Ectodermal cell (in vitro differentiated cells): ENCODE data around the gene HOXB2.

Experiments used
- H3K27ac ChIP-seq: 2 replicates; pipeline ENCODE4 v1.7.0; 2013; ENCODE audit warnings: mild to moderate bottlenecking, low read depth, low read length; ENCODE audit not compliant: insufficient read depth, poor library complexity, severe bottlenecking
- H3K27me3 ChIP-seq: 2 replicates; pipeline ENCODE4 v1.7.0; 2013; ENCODE audit warnings: mild to moderate bottlenecking, low read length; ENCODE audit not compliant: insufficient read depth, control insufficient read depth, poor library complexity, severe bottlenecking
- H3K36me3 ChIP-seq: one replicate; pipeline ENCODE4 v1.7.0; 2013; ENCODE audit warnings: low read length; ENCODE audit not compliant: control insufficient read depth, insufficient read depth
- H3K4me1 ChIP-seq: one replicate; pipeline ENCODE4 v1.7.0; 2013; ENCODE audit warnings: low read length; ENCODE audit not compliant: control insufficient read depth, insufficient read depth
- H3K4me3 ChIP-seq: 2 replicates; pipeline ENCODE4 v1.7.0; 2013; ENCODE audit warnings: low read depth, low read length, control low read depth; ENCODE audit not compliant: insufficient read depth
- H3K9me3 ChIP-seq: 2 replicates; pipeline ENCODE4 v1.7.0; 2013; ENCODE audit warnings: mild to moderate bottlenecking, low read length, moderate library complexity; ENCODE audit not compliant: control insufficient read depth
- whole genome bisulfite sequencing, 2 experiments: methylation state at CpG; one replicate each; pipeline ENCODE4 v1.1.7; 2013; ENCODE audit warnings: missing lambda C conversion rate in 2 of 2; 5-methylcytosine and 5-hydroxymethylcytosine counted together

Gene HOXB2

DNA sequence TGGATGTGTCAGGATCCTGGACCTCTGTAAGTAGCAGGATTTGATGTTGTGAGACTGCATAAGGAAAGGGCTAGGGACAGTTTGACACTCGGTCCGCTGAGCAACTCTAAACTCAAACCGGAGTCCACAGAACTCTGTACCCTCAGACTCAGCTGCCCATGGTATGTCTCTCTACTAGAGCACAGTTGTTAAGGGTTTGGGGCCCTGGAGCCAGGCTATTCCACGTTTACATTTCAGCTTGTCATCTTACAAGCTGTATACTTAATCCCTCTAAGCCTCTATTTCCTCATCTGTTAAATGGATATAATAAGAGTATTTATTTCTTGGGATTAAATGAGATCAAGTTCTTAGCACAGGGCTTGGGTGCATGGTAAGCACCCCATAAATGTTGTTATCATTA, 42.0 kb downstream of the HOXB2 start:
- Histone ChIP-seq H3K4me3 (no peak overlapping the region), H3K9me3 (no peaks in the 10 kb centered on the region), H3K27ac (no peak overlapping the region), H3K4me1 (no peaks in the 10 kb centered on the region), H3K36me3 (no peaks in the 10 kb centered on the region), H3K27me3 (peaks cover 49% of the 10 kb centered on the region)
- WGBS, 2 experiments, result 88 to 93% methylated on average over 4 of the region's 4 CpGs

DNA sequence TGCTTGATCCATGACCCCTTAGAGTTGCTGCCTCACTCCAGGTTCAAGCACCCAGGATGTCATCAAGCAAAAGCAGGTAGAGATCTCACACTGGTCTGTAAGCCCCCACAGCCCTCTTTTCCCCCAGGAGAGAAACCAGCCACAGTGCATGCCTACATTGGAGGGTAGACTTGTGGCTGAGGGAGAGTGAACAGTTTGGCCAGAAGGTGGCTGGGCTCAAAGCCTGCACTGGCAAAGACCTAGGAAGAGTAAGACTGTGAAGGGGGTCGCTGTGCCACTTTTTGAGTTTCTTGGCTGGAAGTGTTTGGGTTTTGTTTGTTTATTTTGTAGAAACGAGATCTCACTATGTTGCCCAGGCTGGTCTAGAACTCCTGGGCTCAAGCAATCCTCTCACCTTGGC, 42.6 kb downstream of the HOXB2 start:
- no peak overlapping the region for H3K27ac ChIP-seq
- 85 to 96% methylated on average over 2 of the region's 2 CpGs for WGBS, 2 experiments
- H3K4me1 ChIP-seq, result no peaks in the 10 kb centered on the region
- H3K36me3 ChIP-seq, result no peaks in the 10 kb centered on the region
- H3K27me3 ChIP-seq, result peaks cover 54% of the 10 kb centered on the region
- no peaks in the 10 kb centered on the region for H3K9me3 ChIP-seq
- no peak overlapping the region for H3K4me3 ChIP-seq

DNA sequence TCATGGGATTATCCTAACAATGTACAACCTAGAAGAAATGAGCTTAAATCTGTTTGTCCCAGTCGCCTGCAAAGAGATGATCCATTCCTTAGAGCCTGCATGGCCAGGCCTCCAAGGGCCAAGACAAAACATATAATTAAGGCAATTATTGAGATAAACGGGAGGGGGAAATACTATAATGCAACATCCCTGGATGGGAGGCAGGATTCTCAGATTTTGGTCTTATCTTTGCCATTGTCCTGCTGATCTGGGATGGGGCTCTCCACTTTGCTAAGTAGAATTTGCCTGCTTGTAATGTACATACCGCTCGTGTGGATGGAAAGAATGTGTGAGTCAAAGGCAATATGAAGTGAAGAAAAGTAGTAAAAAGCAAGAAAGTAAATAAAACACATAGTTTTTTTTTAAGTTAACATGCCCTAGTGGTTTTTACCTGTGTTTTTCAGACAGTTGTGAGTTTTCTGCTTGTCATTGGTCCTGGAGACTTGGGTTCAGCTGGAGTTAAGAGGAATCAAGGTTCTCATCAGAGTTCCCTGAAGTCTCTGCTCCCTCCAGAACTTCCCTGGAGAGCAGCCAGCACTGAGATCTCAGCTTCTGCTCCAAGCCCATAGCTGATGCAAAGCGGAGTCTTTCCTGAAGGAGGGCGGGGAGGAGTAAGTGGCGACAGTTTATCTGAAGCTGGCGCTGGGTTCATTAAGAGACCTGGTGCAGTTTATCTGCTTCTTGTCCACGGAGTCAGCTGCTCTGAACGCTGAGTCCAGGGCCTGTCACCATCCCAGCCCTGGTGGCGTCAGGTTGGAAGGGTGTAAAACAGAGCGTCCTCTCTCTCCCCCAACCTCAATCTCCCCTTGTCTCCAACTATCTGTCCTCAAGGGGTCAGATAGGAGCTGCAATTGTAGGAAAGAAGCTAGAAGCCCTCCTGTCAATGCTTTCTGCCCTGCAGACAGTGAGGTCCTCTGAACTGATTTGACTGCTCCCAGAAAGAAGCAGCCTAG, 44.2 kb downstream of the HOXB2 start:
- 70 to 77% methylated on average over 10 to 12 of the region's 12 CpGs for WGBS, 2 experiments

DNA sequence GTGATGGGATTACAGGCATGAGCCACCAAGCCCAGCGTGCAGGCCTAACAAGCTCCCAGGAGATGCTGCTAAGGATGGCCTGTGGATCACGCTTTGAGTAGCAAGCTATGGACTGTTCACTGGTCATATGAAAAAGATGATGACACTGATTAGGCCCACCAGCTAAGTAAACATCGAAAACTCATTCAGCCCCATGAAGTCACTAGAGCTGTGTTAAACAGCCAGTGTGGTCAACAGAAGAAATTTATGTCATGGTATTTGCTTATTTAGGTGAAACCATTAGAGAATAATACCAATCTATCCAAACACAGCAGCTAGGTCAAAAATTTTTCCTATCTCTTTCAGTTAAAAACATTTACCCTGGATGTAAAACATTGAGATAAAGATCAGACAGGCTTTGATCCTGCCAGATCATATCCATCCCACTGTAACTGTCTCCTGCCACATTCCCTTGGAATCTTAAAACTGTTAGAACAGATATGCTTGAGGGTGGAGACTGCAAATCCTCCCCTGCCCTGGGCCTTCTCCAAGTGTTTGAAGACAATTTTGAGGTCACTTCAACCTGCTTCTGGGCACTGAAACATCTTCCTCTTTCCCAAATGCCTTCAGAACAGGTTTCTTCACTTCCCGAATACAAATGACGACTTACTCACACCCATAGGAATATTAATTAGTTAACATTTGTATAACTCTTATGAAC, 45.0 kb downstream of the HOXB2 start:
- Histone ChIP-seq H3K36me3 (no peaks in the 10 kb centered on the region), H3K27me3 (peaks cover 65% of the 10 kb centered on the region), H3K4me3 (no peak overlapping the region), H3K4me1 (no peaks in the 10 kb centered on the region), H3K9me3 (no peaks in the 10 kb centered on the region), H3K27ac (no peak overlapping the region)
- WGBS, 2 experiments, result 96 to 97% methylated on average over 3 to 4 of the region's 5 CpGs

More for the DNA sequence above, 44.2 kb downstream of the HOXB2 start:
- Histone ChIP-seq H3K4me3 (no peak overlapping the region), H3K27me3 (peaks cover 57% of the 10 kb centered on the region), H3K36me3 (no peaks in the 10 kb centered on the region), H3K27ac (no peak overlapping the region), H3K9me3 (no peaks in the 10 kb centered on the region), H3K4me1 (no peaks in the 10 kb centered on the region)

DNA sequence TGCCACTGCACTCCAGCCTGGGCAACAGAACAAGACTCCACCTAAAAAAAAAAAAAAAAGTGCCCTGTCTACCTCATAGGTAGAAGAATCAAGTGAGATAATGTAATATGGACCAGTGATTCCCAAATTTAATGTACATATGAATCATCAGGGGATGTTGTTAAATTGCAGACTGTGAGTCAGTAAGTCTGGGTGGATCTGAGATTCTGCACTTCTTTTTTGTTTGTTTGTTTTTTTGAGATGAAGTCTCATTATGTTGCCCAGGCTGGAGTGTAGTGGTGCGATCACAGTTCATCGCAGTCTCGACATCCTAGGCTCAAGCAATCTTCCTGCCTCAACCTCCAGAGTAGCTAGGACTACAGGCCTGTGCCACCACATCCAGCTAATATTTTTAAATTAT, 45.7 kb downstream of the HOXB2 start:
- H3K4me1 ChIP-seq, result no peaks in the 10 kb centered on the region
- no peaks in the 10 kb centered on the region for H3K9me3 ChIP-seq
- no peaks in the 10 kb centered on the region for H3K36me3 ChIP-seq
- no peak overlapping the region for H3K4me3 ChIP-seq
- no peak overlapping the region for H3K27ac ChIP-seq
- 91 to 97% methylated on average over 3 of the region's 3 CpGs for WGBS, 2 experiments
- H3K27me3 ChIP-seq, result peaks cover 72% of the 10 kb centered on the region

DNA sequence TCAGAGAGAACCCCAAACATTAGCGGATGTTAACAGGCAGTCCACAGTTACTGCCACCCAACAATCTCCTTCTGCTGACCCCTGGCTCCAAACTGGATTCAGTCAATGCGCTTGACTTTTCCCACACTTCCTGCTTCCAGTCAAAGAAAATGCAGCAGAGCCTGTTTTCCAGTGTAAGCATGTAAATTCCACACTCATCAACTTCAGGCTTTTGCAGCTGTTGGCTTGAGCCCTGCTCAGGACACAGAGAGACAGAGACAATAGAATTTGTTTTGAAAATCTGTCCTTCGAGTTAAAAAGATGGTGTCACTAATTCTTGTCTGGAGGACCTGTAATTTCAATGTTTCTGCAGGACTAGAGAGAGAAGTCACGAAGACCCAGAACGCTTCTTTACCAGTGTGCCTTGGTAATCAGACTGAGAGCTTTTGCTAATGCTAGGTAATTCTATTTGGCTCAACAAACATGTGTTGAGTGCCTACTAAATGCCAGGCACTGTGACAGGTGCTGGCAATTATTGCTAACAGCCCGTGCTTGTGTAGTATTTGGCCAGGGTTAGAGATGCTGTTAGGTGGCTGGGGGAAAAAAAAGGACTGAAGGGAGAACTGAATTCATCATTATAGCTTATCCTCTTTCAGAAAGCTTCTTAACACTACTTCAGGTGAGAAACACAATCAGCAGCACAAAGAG, 46.6 kb downstream of the HOXB2 start:
- Histone ChIP-seq H3K4me1 (no peaks in the 10 kb centered on the region), H3K27me3 (peaks cover 76% of the 10 kb centered on the region), H3K4me3 (no peak overlapping the region), H3K9me3 (no peaks in the 10 kb centered on the region), H3K27ac (no peak overlapping the region), H3K36me3 (no peaks in the 10 kb centered on the region)
- WGBS, 2 experiments, result 87 to 90% methylated on average over 6 of the region's 6 CpGs

DNA sequence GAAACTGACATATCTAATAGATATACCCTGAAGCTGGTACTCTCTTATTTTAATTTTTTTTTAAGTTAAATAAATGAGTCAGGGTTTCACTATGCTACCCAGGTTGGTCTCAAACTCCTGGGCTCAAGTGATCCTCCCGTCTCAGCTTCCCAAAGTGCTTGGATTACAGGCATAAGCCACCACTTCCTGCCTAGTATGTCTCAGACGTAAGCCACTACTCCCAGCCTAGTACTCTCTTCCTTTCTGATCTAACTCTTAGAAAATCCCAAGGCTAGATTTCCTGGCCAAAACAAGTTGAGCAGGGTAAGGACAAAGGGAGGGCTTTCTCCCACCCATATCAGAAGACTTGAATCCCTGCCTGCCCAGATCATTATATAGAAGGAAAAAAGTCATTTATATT, 47.8 kb downstream of the HOXB2 start:
- H3K27ac ChIP-seq, result no peak overlapping the region
- H3K36me3 ChIP-seq, result no peaks in the 10 kb centered on the region
- 79 to 86% methylated on average over 2 of the region's 2 CpGs for WGBS, 2 experiments
- H3K4me1 ChIP-seq, result peaks cover 6% of the 10 kb centered on the region
- H3K4me3 ChIP-seq, result no peak overlapping the region
- H3K9me3 ChIP-seq, result no peaks in the 10 kb centered on the region
- peaks cover 82% of the 10 kb centered on the region for H3K27me3 ChIP-seq

DNA sequence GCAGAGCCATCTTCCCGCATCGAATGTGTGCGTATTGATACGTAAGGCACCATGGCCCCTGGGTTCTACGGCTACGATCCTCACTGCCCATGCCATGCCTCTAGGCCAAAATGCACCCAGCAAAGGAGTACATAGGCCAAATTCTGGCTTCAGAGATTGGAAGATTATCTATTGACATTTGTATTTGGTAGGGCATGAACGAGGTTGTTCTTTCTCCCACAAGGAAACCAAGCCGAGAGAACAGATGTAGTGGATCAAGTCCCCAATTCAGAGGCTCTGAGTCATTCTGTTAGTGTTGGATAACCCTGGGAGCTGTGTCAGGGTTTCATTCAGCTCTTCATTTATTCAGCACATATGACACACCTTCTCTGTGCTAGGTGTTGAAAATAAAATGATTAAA, 50.6 kb downstream of the HOXB2 start:
- Histone ChIP-seq H3K4me1 (peaks cover 6% of the 10 kb centered on the region), H3K27ac (no peak overlapping the region), H3K36me3 (no peaks in the 10 kb centered on the region), H3K27me3 (peaks cover 86% of the 10 kb centered on the region), H3K9me3 (no peaks in the 10 kb centered on the region), H3K4me3 (no peak overlapping the region)
- 91 to 96% methylated on average over 8 of the region's 8 CpGs for WGBS, 2 experiments
